SIG-M5 treated with dmso at 0.1 percent for 504 hours (cell line): ENCODE results near the gene SNX5.
"Not testable (repeated sequence)": the region's sequence is repeated elsewhere in the genome, so short reads cannot be mapped to it uniquely, and the experiment has no call there.

ENCODE experiments used
- DNase-seq: peaks from one replicate; lab custom pipeline; 2025; ENCODE audit not compliant: unreplicated experiment; lab: John Stamatoyannopoulos, UW

Gene SNX5

DNA sequence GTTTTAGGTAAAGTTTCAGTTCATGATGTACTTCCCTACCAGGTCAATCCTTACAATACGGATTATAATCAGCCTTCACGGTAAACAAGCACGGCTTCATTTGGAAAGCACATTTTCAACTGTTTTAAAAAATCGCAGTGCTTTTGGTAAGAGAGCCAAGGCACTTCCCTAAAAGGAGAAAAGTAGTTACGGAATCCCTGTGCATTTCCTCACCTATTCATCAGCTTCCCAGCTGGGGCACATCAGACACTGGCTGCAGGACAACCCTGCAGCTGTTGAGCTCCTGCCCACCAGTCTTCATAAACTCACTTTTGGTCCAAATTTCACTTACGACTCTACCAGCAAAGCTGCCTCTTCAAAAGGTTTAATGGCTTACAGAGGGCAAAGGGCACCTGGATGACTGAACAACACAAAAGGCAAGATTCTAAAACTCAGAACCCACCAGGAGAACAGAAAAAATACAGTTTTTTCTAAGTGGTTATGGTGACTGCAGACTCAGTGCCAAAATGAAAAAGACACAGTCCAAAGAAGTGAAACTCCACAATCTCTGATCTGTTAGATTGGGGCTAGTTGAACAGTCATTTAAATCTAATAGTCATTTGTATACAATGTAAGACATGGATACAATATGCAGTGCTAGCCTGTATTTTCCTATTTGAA lies 7.5 kb downstream of the SNX5 start:
- no peak for DNase-seq

DNA sequence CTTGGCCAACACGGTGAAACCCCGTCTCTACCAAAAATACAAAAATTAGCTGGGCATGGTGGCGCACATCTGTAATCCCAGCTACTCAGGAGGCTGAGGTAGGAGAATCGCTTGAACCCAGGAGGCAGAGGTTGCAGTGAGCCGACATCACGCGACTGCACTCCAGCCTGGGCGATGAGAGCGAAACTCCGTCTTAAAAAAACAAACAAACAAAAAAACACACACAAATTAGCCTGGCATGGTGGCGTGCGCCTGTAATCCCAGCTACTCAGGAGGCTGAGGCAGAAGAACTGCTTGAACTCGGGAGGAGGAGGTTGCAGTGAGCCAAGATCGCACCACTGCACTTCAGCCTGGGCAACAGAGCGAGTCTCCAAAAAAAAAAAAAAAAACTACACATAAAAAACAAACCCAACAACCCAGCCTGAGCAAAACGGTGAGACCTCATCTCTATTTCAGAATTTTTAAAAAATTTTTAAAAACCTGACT lies 8.2 kb downstream of the SNX5 start:
- not testable (repeated sequence) for DNase-seq

- DNase-seq = no peak
Measured at GRCh38 chr20:17959257-17959627, 9.4 kb downstream of the SNX5 start.

- no peak for DNase-seq
Measured at GRCh38 chr20:17958373-17959256, 10.0 kb downstream of the SNX5 start.

DNA sequence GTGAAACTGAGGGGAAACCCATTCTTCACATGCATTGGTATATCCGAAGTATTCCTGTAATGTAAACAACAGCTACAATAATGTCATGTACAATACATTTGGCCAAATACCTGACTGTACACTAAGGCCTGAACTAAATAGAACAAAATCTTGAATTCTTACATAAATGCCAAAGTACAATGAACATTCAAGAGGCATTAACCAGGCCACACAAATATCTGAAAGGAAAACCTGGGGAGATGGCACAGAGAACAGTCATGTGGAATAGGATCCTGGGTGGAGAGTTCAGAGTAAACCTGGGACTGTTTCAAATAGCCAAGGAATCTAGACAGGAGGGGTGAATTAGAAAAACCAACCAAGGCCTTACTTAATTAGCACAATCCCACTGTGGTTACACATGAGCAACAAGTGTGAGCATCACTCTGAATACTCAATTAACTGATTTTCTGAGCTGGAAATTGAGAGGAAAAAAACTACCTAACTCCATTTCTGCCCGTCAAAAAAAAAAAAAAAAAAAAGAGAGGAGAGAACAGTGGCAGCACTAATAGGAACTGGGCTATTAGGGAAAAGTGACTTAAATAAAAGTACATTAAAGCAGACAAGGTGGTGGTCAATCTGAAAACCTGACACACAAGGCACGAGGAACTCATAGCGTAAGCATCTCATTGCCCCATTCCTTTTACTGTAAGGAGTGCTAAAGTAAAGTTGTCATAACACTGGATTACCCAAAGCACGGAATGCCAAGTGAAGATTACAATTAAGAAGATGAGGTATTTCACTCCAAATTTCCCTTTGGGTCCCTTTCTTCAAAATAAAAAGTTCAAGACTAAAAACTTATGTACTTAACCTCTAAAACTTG lies 10.9 kb downstream of the SNX5 start:
- DNase-seq = no peak

DNA sequence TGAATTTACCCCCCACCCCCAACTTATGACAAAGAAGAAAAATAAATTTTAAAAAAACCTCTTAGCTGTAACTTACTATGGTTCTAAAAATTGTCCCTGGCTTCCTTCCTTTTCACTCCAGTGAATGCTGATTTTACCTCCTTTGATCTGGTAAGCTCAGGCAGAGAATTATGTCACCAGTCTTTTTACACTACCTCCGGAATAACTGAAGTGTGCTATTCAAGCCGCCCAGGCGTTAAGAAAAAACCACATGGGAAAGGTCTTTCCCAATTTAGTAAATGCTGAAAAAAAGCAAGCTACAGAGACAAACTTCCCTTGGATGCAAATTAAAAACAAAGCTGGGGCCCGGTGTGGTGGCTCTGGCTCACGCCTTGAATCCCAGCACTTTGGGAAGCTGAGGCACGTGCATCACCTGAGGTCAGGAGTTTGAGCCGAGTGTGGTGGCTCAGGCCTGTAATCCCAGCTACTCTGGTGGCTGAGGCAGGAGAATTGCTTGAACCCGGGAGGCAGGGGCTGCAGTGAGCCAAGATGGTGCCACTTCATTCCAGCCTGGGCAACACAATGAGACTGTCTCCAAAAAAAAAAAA lies 12.4 kb downstream of the SNX5 start:
- DNase-seq = no peak

DNA sequence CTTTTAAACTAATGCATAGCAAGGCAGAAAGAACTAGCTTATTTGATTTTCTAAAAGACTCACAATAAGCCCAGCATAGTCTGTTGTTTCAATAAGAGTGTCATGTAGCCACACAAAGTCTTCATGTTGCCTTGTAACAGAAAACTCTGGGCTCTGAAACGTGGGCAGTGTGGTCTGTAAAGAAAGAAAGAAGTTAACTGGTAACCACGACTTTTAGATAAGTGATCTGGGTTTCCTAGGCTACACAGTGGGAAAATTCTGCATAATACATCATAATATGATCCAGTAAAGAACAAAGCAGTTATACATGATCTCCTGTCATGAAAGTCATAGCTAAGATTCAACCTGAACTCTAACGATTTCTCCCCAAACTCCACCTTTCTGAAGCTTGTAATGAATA lies 13.3 kb downstream of the SNX5 start:
- no peak for DNase-seq

DNA sequence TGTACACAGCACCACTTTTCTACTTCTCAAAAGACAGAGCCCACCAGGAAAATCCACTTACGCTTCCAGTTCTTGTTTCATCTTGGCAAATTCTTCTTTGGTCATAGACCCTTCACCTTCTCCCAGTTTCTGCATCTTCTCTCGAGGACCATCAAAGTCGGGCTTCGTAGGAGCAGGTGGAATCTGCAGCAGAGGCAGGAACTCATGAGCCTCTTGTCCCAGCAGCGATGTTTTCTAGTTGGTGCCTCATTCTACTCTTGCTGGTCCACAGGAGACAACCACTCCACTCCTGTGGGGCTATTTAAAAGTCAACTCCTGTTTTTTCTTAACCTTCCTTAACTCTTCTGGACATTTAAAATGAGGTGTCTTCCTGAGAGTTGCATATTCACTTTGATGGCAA lies 14.7 kb downstream of the SNX5 start:
- DNase-seq = no peak

DNA sequence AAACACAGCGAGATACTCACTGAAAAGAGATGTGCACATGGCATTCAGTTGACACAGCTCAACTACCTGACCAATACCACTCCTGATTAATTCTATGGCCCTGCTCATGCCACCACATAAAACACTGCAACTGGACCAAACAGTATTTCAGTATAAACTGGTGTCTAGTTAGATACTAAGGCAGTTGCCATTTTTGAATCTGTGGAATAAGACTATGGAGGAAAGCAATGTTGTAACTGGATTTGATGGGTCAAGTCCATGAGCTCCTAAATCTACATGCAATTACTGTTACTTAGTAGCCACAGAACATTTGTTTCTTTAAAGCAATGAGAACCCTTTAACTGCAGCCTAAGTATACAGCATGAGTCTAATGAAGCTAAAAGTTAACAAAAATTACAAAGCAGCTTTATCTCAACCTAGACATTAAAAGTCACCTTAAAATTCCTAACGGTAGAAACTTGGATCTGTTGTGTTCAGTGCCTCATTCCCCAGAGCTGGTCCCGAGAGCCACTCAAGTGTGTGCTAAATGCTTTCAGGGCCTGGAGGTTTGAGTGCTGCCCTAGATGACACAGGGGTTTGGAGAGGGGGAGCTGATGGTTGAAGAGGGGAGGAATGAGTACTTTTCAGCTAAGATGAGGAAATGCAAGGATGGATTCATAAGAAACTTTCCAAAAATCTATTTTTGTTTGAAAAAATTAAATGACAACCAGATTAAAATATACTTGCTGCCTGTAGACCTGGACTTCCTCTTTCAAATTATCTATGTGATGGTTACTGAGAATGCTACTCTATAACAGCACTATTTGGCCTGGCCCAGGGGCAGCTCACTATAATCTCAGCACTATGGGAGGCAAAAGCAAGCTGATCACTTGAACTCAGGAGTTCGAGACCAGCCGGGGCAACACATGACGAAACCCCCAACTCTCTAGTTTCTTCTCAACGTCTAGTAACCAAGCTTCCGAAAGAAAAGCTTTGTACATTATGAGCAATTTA lies 15.6 kb downstream of the SNX5 start:
- peak; percentile 19 for DNase-seq

DNA sequence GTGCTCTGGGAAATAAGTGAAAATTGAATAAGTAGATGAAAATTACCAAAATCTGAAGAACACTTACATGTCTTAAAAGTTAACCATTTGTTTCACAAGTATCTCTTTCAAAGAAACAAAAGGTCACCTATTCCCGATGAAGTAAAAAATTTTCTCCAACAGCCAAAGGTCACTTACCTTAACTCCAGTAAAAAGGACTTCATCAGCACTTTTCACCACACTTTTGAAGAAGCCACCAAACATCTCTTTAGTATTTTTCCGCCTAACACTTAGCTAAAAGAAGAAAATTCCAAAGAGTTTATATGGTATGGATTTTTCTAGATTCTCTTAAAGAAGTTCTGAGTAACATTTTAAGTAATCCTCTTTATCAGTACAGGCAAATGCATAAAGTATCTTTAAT lies 17.3 kb downstream of the SNX5 start:
- DNase-seq = no peak

- DNase-seq = no peak
Measured at GRCh38 chr20:17950670-17951069, 17.9 kb downstream of the SNX5 start.

DNA sequence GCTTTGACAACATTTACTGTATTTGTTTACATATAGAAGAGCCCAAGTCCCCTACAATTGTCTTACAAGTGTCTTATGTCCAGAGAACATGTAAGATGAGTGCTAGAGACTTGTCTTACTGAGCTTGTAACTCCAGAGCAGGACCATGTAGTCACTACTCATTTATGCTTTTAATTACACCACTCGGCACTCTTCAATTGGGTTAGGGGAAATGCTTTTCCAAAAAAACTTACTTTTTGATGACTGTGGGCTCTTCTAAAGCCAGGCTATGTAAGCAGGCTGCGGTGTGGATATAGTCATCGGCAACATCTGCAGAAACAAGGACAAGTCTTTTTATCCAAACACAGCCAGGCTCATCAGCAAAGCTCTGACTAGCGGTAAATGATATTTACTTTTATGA lies 18.7 kb downstream of the SNX5 start:
- no peak for DNase-seq

DNA sequence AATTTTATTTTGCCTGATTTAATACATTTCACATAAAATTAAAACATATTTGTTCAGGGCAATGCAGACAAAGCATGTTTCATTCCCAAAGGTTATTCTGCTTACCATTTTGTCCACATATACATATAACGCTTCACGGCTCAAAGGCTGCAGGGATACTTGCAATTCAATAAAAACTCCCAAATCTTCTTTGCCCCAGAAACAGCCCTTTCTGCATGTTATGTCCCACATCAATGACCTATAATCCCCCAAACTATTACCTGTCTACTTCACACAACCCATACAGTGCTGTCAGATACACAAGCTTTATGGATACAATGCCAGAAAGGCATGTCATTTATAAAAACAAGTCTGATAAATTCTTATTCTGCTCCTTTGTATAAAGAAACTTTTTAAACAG lies 20.2 kb downstream of the SNX5 start:
- no peak for DNase-seq

GRCh38 chr20:17947474-17947815 lies 21.1 kb downstream of the SNX5 start:
- DNase-seq = no peak

GRCh38 chr20:17946572-17947473 lies 21.8 kb downstream of the SNX5 start:
- no peak for DNase-seq

DNA sequence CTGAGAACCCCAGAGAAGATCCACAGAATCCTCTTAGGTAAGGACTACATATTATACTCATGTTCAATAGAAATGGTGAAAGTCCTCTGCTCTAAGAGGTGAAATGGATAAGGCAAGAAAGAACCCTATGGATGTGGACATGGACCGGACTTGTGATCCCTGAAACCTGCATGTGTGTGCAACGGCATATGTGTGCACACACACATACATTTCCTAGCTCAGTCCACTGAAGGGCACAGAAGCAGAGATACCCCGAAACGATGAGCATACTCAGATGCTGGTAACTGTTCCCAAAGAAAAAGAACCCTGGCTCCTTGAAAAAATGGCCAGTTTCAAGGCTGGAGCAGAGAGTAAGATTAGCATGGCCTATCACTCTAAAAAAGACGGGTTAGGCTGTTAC lies 22.6 kb downstream of the SNX5 start:
- no peak for DNase-seq

DNA sequence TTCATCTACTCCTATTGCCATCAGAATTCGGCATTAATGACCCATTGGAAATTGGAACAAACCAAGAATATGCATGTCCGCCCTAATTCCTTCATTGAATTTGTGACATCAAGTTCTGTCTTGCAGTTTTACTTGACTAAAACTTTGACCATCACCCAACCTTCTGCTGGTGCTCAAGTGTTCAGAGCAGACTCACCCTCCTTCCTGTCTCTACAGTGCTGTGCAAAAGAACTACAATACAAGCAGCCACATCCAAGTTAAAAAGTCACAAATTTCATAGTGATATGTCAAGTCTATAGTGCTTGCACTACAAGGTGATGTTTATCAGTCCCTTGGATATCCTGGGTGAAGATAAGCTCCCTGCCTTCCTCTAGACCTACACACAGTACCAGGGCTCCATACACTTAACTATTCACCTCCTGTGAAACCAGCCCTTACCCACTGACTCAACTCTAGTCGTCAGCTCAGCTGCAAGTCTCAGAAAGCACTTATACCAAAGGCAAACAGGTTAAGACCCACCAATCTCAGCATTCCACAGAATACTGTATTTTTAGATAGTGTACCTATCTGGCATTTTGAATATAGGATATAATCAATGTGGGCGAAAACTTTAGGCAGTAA lies 23.6 kb downstream of the SNX5 start:
- DNase-seq = no peak

- DNase-seq = no peak
Measured at GRCh38 chr20:17943343-17943742, 25.3 kb downstream of the SNX5 start.

GRCh38 chr20:17941826-17942196 lies 26.8 kb downstream of the SNX5 start:
- DNase-seq = no peak
